Fibroblast of skin of abdomen (primary cell): ENCODE measurements around the gene C2orf92.

ENCODE experiments used
- DNase-seq: peaks from one replicate; pipeline ENCODE4 v3.0.0-alpha.2; 2013

The C2orf92 gene

GRCh38 chr2:97714950-97715652 lies 45.6 kb downstream of the C2orf92 start:
- no peak for DNase-seq

- DNase-seq, result no peak
Observed at GRCh38 chr2:97715951-97716694, 46.6 kb downstream of the C2orf92 start.

- DNase-seq, result no peak
Observed at GRCh38 chr2:97716695-97717612, 47.4 kb downstream of the C2orf92 start.

DNA sequence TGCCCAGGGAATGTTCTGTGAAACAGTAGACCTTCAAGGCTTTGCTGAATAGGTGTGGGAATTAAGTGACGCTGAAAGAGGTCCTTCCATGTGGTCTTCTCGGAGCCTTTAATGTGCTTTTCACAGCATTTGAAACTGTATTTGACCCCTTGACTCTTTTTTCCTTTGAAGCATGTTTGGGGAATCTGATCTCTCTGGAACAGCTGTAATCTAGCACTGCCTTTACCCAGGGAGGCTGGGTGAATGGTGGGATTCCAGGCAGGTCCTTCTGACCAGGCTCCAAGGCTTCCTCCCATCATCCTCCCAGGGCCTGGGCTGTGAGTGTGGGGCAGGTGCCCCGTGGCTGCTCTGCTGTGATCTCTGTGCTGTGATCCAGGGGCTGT lies 48.1 kb downstream of the C2orf92 start:
- no peak for DNase-seq

DNA sequence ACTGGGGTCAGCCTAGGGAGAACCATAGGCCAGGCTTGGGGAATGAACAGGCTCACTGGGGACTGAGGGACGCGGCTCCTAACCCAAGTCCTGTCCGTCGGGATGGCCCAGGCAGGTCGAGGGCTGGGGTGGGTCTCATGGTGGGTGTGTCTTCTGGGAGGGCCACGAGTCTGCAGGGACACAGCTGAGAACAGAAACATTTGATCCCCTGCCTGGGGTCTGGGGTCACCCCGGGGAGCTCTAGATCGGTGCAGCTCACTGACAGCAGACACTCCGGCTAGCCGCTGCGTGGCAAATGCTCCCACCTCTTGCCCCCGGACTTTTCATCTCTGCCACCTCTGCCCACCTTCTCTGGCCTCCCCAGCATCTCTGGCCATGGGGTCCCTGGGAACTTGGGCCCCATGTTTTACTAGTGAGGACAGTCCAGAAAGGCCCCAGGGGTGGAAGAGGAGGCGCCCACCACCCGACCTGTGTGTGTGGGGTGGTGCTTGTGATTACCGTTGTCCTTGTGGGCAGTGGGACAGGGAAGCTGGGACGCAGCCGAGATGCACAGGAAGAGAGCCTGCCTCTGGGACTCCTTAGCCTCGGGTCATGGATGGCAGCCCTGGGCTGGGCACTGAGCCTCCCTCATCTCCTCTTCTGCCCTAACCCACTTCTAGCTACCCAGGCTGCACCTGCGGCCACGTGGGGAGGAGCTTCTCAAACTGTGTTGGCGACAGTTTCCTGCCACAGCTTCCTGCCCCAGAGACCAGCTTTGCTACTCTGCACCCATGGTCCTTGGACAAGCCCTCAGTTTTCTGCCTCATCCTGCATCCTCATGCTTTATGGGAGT lies 48.8 kb downstream of the C2orf92 start:
- DNase-seq, result no peak

DNA sequence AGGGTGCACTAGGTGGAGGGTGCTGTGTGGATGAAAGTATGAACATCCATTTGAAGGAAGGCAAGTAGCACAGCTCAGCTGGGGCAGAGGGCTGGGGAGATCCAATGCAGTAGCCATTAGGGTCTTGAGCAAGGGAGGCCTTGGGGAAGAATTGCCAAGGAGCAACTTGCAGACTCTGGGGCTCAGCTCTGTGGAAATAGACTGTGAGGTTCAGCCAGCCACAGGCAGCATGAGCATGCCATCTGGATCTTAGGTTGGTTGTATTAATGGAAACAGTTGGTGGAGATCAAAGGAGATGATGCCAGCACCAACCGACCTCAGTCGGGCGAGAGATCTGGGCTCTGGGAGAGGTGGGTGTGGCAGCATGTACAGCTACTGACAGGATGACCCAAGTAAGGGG lies 49.4 kb downstream of the C2orf92 start:
- no peak for DNase-seq

GRCh38 chr2:97719362-97720155 lies 50.0 kb downstream of the C2orf92 start:
- no peak for DNase-seq

- no peak for DNase-seq
Observed at GRCh38 chr2:97720746-97721145, 51.2 kb downstream of the C2orf92 start.

GRCh38 chr2:97722227-97722626 lies 52.7 kb downstream of the C2orf92 start:
- DNase-seq, result peak; percentile 13

DNA sequence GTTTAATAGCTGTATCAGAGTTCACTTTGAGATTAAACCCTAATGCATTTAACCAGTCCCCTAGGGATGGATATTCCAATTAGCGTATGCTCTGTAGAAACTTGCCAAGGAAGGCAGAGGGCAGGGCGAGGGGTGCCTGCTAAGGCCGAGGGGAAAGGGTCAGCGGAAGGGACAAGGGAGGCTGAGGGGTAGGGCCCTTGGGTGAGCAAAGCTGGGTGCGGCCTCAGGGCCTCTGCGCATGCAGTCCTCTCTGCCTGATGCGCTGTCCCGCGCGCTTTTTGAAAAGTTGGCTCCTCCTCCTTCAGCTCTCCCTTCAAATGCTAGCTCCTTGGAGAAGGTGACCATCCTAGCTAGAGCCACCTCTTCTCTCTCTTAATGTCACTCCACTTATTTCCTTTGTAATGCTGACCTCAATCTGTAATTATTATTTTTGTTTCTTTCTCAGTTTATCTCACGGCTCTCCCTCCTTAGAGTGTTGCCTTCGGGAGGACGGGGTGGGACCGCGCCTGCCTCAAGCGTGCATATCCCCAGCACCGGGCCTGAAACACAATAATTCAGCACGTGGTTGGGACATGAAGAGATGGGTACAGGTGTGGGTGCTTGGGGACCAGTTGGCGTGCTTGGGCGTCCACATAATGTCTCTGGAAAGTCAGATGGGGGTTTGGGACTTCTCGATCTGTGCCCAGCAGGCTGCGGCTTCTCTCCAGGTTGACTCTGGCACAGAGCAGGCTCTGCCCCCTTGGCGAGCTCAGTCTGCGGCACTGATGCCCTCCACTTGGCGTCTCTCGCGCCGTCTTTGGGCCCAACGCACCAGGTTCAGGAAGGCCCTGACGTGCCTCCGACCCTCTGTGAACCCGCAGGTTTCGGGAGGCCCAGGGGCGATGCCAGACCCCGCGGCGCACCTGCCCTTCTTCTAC lies 53.9 kb downstream of the C2orf92 start:
- no peak for DNase-seq

GRCh38 chr2:97724073-97724410 lies 54.5 kb downstream of the C2orf92 start:
- no peak for DNase-seq

GRCh38 chr2:97724501-97724900 lies 55.0 kb downstream of the C2orf92 start:
- DNase-seq, result no peak

DNA sequence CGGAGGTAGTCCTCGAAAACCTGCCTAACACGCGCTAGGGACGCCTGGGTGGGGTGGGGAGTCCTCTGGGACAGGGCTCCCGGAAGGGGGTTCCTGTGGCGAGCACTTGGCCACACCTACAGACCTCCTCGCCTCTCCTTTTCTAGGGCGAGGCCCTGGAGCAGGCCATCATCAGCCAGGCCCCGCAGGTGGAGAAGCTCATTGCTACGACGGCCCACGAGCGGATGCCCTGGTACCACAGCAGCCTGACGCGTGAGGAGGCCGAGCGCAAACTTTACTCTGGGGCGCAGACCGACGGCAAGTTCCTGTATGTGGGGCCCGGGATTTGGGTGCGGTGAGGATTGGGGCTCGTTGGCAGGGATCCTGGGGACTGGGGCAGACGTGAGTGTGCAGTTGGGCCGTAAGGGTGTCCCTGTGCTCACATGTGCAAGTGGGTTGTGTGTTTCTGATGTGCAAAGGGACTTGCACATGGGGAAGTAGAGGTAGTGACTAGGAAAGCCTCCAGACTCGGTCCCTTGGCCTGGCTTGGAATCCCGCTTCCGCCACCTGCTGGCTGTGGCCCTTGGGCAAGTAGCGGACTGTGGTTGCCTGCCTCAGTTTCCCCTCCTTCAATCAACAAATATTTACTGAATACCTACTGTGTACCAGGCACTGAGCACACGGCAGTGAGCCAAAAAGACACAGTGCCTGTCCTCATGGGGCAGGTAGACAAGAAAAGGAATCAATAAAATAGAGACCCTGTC lies 55.6 kb downstream of the C2orf92 start:
- no peak for DNase-seq

DNA sequence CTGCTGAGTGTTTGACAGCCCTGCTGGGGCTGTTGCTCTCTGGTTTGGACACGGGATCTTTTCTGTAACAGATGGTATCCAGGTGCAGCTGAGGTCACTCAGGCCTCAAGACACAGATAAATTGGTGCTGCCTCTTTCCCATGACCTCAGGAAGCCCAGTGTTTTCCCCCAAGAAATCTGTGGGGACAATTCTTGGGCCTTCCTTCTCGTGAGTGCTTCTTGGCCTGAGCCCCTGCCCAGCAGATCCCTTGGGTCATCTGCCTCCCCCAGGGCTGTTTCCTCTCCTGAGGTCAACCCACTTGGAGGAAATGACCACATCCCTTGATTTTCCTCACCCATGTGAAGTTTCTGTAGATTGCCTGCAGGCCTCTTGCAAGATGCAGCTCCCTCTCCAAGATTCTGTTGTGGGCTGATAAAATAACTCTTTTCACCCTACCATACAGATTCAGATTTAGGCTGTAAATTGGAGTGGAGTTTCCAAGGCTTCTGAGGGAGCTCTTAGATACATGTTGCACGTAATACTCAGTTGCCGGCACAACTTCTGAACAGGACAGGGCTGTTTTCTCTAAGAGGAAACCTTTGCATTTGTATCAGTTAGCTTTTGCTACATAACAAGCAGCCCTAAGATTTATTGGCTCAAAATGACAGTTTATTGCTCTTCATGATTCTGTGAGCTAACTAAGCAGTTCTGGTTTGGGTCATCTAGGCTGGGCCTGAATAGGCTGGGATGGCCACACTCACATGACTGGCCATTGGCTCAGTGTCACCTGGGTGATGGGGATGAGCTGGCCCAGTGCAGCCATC lies 57.0 kb downstream of the C2orf92 start:
- no peak for DNase-seq

- DNase-seq, result no peak
Observed at GRCh38 chr2:97727296-97727695, 57.8 kb downstream of the C2orf92 start.

DNA sequence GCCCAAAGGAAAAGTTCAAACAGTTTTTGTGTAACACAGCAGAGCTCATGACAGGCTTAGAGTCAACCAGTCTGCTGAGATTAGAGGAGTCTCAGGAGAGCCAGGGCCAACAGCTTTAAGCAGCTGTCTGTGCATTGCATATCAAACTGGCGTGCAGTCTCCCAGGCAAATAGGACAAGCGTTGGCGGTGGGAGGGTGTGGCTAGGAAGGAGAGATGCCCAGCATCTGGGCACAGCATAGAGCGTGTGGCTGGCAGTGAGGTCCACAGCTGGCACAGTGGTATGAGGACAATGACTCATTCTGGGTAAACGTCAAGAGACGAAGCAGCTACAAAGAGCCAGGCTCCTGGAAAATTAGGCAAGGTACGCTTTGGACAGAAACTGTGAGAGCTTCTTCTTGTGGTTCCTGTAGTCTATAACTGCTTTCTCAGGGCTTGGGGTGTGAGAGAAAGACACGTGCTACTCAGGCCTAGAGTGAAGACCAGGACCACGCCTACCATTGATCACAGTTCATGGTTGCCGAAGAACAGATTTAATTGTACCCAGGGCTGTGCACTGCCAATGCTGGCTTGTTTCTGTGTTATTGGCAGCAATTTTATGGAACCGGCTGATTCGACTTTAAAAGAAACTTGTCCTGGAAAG lies 58.7 kb downstream of the C2orf92 start:
- no peak for DNase-seq

DNA sequence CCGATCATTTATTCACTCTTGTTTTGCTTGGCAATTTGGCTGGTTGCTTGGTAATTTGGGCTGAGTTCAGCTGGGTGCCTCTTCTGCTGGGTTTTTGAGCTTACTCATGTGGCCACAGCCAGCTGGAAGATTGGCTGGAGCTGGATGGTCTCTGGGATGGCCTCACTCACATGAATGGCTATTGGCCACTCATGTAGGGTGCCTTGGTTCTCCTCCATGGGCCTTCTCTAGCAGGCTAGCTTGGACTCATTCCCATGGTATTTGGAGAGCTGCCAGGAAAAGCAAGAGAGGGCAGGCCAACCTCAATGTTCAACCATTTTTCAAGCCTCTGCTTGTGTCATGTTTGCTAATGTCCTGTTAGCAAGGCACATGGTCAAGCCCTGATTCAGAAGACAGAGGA lies 60.7 kb downstream of the C2orf92 start:
- no peak for DNase-seq
